Adrenal gland (tissue), 5 donors: ENCODE data around the gene RFX7.

Experiments
- POLR2A ChIP-seq, 2 donors: fragments of 450-650 bp; IDR thresholded peaks; one replicate each; pipeline ENCODE4 v1.6.1; 2017; ENCODE audit warnings: antibody characterized with exemption in 2 of 2, mild to moderate bottlenecking in 2 of 2, moderate library complexity in 1 of 2
- TF ChIP-seq, protein P1 (sequence below), 6 experiments: fragments of 450-650 bp in 4 of 6; fragments of 200-600 bp in 2 of 6; sonication (generic) in 1 of 6; IDR thresholded peaks; 1 replicate in 5 of 6; 2 replicates in 1 of 6; pipeline versions ENCODE4 v1.5.1 to v1.8.0; 2016 to 2021; ENCODE audit warnings: antibody characterized with exemption in 6 of 6, mild to moderate bottlenecking in 2 of 6, moderate library complexity in 1 of 6
- donor health status: DM: no; HTN: no; CAD: no.

DNA sequence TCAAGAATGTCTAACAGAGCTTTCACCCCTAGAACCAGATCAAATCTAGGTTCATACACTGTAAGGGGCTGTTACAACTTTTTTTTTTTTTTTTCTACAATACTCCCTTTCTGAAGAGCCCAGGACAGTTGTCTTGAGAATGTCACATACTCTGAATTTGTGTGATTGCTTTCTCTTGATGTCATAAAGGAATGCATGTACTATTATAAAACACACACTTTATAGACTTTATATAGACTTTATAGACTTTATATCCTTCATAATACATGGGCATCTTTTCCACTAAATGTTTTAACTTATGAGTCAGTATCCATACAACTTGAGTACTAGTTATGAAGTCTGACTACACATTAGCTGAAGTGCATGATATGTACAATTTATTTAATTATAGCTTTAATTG is 26.3 kb downstream of the RFX7 start:
- TF ChIP-seq POLR2A (IDR thresholded peaks at IDR 0.05), result no peak
- TF ChIP-seq, protein P1, sequence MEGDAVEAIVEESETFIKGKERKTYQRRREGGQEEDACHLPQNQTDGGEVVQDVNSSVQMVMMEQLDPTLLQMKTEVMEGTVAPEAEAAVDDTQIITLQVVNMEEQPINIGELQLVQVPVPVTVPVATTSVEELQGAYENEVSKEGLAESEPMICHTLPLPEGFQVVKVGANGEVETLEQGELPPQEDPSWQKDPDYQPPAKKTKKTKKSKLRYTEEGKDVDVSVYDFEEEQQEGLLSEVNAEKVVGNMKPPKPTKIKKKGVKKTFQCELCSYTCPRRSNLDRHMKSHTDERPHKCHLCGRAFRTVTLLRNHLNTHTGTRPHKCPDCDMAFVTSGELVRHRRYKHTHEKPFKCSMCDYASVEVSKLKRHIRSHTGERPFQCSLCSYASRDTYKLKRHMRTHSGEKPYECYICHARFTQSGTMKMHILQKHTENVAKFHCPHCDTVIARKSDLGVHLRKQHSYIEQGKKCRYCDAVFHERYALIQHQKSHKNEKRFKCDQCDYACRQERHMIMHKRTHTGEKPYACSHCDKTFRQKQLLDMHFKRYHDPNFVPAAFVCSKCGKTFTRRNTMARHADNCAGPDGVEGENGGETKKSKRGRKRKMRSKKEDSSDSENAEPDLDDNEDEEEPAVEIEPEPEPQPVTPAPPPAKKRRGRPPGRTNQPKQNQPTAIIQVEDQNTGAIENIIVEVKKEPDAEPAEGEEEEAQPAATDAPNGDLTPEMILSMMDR (IDR thresholded peaks at IDR 0.05), result no peak
